Keratinocyte (primary cell): ENCODE results near the gene PNLIP. TPM values are rescaled to one million over a fixed set of nuclear protein-coding genes. Genes with fewer than 3 reads are reported as not detected.

ENCODE experiments used
- DNase-seq: peaks from one replicate; pipeline ENCODE4 v3.0.0-alpha.2; 2011; ENCODE audit warnings: low read depth, missing footprints, low spot score
- FAIRE-seq: peaks from 2 replicates; lab custom pipeline; 2011; peaks lifted over from hg19 to GRCh38; lab: Jason Lieb, UNC
- H2AFZ ChIP-seq: 2 replicates; pipeline ENCODE4 v1.6.0; 2012; ENCODE audit warnings: low read length, control low read depth, inconsistent platforms; ENCODE audit not compliant: control insufficient read depth
- H3K27ac ChIP-seq: 2 replicates; pipeline ENCODE4 v1.5.1; 2011; ENCODE audit warnings: low read length; ENCODE audit not compliant: control insufficient read depth, insufficient read depth
- H3K27me3 ChIP-seq: 3 replicates; pipeline ENCODE4 v1.6.0; 2011; ENCODE audit warnings: low read length; ENCODE audit not compliant: control insufficient read depth, insufficient read depth; ENCODE audit errors: extremely low read depth
- H3K36me3 ChIP-seq, 2 experiments: 2 replicates in 1 of 2; 3 replicates in 1 of 2; pipeline ENCODE4 v1.5.1; 2011; ENCODE audit warnings: low read length in 2 of 2, mild to moderate bottlenecking in 1 of 2; ENCODE audit not compliant: control insufficient read depth in 2 of 2, insufficient read depth in 2 of 2; ENCODE audit errors: extremely low read depth in 1 of 2
- H3K4me1 ChIP-seq: 3 replicates; pipeline ENCODE4 v1.5.1; 2011; ENCODE audit warnings: low read length; ENCODE audit not compliant: control insufficient read depth, insufficient read depth; ENCODE audit errors: extremely low read depth
- H3K4me2 ChIP-seq: 3 replicates; pipeline ENCODE4 v1.6.0; 2011; ENCODE audit warnings: low read depth, low read length; ENCODE audit not compliant: control insufficient read depth, insufficient read depth; ENCODE audit errors: extremely low read depth
- H3K4me3 ChIP-seq, 3 experiments: fragments of 200-600 bp in 1 of 3; sonication (generic) in 1 of 3; 2 replicates in 2 of 3; 3 replicates in 1 of 3; pipeline ENCODE4 v1.5.1; 2011 to 2016; ENCODE audit warnings: low read length in 3 of 3, mild to moderate bottlenecking in 3 of 3, control low read depth in 2 of 3, inconsistent platforms in 1 of 3, low read depth in 1 of 3, mixed read lengths in 1 of 3, mixed run types in 1 of 3, moderate library complexity in 1 of 3; ENCODE audit not compliant: control insufficient read depth in 2 of 3, insufficient read depth in 2 of 3; ENCODE audit errors: extremely low read depth in 1 of 3
- H3K79me2 ChIP-seq: 2 replicates; pipeline ENCODE4 v1.6.0; 2012; ENCODE audit warnings: low read length; ENCODE audit not compliant: control insufficient read depth, insufficient read depth
- H3K9ac ChIP-seq: 3 replicates; pipeline ENCODE4 v1.6.0; 2011; ENCODE audit warnings: low read length; ENCODE audit not compliant: control insufficient read depth, insufficient read depth; ENCODE audit errors: extremely low read depth
- H3K9me1 ChIP-seq: 3 replicates; pipeline ENCODE4 v1.6.0; 2011; ENCODE audit warnings: low read length; ENCODE audit not compliant: control insufficient read depth, insufficient read depth; ENCODE audit errors: extremely low read depth
- H3K9me3 ChIP-seq: 2 replicates; pipeline ENCODE4 v1.5.1; 2012; ENCODE audit warnings: low read depth, low read length; ENCODE audit not compliant: control insufficient read depth
- H4K20me1 ChIP-seq: 3 replicates; pipeline ENCODE4 v1.6.0; 2011; ENCODE audit warnings: low read length; ENCODE audit not compliant: control insufficient read depth, insufficient read depth; ENCODE audit errors: extremely low read depth
- EZH2 ChIP-seq: IDR thresholded peaks from one replicate; pipeline ENCODE4 v1.6.1; 2012; ENCODE audit warnings: inconsistent platforms, mild to moderate bottlenecking, low read length, moderate library complexity
- dilution Hi-C: fragments of 300-500 bp; cut with MboI; formaldehyde crosslinking; loops from one replicate; pipeline ENCODE4 v1.7.0; 2020; ENCODE audit warnings: low sequenced_read_pairs; ENCODE audit not compliant: extremely low pct_ligation_motif_present
- polyA plus RNA-seq, 5 experiments: library from polyadenylated mRNA; depleted of rRNA in 3 of 5; stranded (reverse) in 3 of 5; stranded (forward) in 1 of 5; unstranded in 1 of 5; fragments of >200 nt; gene quantifications; 1 replicate in 1 of 5; 2 replicates in 3 of 5; 3 replicates in 1 of 5; pipeline versions ENCODE4 v1.2.1 to v1.2.3, GENCODE V29; 2011 to 2012; ENCODE audit warnings: missing spikeins in 2 of 5, low read depth in 1 of 5, low replicate concordance in 1 of 5
- TF ChIP-seq, protein P1 (sequence below), 3 experiments: IDR thresholded peaks in 1 of 3; conservative IDR thresholded peaks in 1 of 3; optimal IDR thresholded peaks in 1 of 3; 2 replicates in 2 of 3; 3 replicates in 1 of 3; pipeline versions ENCODE3 to v1.5.1; 2011; ENCODE audit warnings: low read length in 3 of 3, mild to moderate bottlenecking in 3 of 3, moderate library complexity in 2 of 3, control low read depth in 1 of 3, inconsistent platforms in 1 of 3; ENCODE audit not compliant: insufficient read depth in 2 of 3; ENCODE audit errors: extremely low read depth in 1 of 3

The PNLIP gene
- polyA plus RNA-seq, 1 donor (not counting 4 experiments of a cell fraction or from before 2014, with no cell fraction given) = not detected

DNA sequence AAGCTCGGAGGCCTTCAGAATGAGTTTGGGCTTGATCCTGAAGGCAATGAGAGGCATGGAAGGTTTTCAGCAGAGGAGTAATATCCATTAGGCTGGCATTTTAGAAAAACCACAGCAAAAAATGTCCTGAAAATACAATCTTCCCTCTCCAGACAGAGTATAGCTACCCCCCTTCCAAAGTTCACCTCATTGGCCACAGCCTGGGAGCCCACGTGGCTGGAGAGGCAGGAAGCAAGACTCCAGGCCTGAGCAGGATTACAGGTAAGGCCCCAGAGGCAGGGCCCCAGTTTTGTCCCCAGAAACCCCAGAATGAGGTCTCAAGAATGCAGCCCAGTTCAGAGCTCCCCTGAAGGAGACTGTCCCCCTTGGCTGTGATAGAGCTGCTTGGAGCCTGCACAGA lies 50.3 kb downstream of the PNLIP start:
- Histone ChIP-seq H4K20me1 (no peaks in the 10 kb centered on the region), H3K9ac (no peak overlapping the region), H3K36me3 (no peaks in the 10 kb centered on the region), H3K4me1 (no peaks in the 10 kb centered on the region), H3K27ac (no peak overlapping the region), H3K4me3 (no peak overlapping the region), H3K9me3 (no peaks in the 10 kb centered on the region), H3K4me2 (no peak overlapping the region), H3K79me2 (no peaks in the 10 kb centered on the region), H2AFZ (no peak overlapping the region), H3K27me3 (peaks cover 7% of the 10 kb centered on the region), H3K9me1 (no peaks in the 10 kb centered on the region)
- dilution Hi-C loops = no loop called here
- TF ChIP-seq, protein P1, sequence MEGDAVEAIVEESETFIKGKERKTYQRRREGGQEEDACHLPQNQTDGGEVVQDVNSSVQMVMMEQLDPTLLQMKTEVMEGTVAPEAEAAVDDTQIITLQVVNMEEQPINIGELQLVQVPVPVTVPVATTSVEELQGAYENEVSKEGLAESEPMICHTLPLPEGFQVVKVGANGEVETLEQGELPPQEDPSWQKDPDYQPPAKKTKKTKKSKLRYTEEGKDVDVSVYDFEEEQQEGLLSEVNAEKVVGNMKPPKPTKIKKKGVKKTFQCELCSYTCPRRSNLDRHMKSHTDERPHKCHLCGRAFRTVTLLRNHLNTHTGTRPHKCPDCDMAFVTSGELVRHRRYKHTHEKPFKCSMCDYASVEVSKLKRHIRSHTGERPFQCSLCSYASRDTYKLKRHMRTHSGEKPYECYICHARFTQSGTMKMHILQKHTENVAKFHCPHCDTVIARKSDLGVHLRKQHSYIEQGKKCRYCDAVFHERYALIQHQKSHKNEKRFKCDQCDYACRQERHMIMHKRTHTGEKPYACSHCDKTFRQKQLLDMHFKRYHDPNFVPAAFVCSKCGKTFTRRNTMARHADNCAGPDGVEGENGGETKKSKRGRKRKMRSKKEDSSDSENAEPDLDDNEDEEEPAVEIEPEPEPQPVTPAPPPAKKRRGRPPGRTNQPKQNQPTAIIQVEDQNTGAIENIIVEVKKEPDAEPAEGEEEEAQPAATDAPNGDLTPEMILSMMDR (optimal IDR thresholded peaks at IDR 0.05 in 1 of 3, IDR thresholded peaks at IDR 0.05 in 1 of 3, conservative IDR thresholded peaks at IDR 0.05 in 1 of 3; ENCODE audit: extremely low read depth in 1 of 3, insufficient read depth in 2 of 3, low read length in 3 of 3) = no peak
- TF ChIP-seq EZH2 = no peak
- FAIRE-seq (no peak), DNase-seq (no peak)

DNA sequence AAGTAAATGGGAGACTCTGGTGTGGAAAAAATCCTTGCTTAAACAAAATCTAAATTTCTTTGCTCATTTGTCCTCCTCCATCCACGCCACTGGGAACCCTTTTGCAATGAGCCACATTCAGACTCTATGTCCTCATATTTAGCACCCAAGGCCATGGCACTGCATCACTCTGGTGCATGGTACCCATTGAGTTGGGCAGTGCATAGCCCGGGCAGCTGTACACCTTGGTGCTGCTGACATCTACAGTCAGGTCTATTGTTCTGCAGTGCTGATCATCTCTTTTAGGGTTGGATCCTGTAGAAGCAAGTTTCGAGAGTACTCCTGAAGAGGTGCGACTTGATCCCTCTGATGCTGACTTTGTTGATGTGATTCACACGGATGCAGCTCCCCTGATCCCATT lies 51.8 kb downstream of the PNLIP start:
- no peaks in the 10 kb centered on the region for H3K9me1 ChIP-seq
- H3K27me3 ChIP-seq = peaks cover 7% of the 10 kb centered on the region
- no peak for DNase-seq
- H3K9ac ChIP-seq = no peak overlapping the region
- dilution Hi-C loops = no loop called here
- H4K20me1 ChIP-seq = no peaks in the 10 kb centered on the region
- TF ChIP-seq EZH2 = no peak
- TF ChIP-seq, protein P1 (optimal IDR thresholded peaks at IDR 0.05 in 1 of 3, IDR thresholded peaks at IDR 0.05 in 1 of 3, conservative IDR thresholded peaks at IDR 0.05 in 1 of 3; ENCODE audit: extremely low read depth in 1 of 3, insufficient read depth in 2 of 3, low read length in 3 of 3) = peak in 1 of 3 experiments; percentile 38
- H3K27ac ChIP-seq = no peak overlapping the region
- H2AFZ ChIP-seq = no peak overlapping the region
- no peaks in the 10 kb centered on the region for H3K36me3 ChIP-seq
- H3K4me2 ChIP-seq = no peak overlapping the region
- no peaks in the 10 kb centered on the region for H3K4me1 ChIP-seq
- no peak for FAIRE-seq
- no peaks in the 10 kb centered on the region for H3K9me3 ChIP-seq
- no peaks in the 10 kb centered on the region for H3K79me2 ChIP-seq
- H3K4me3 ChIP-seq = no peak overlapping the region
